Stimulated activated CD8-positive, alpha-beta memory T cell treated with anti-CD3 and anti-CD28 coated beads, Interleukin-15, amount 100 ng/mL, for 24 hours (primary cell): Measurements from ENCODE around the gene CAVIN1.
"Not testable (repeated sequence)": the region's sequence is repeated elsewhere in the genome, so short reads cannot be mapped to it uniquely, and the experiment has no call there.

Experiments used
- DNase-seq: peaks from one replicate; pipeline ENCODE4 v3.0.0-alpha.2; 2020; ENCODE audit warnings: low read depth

CAVIN1 gene

DNA sequence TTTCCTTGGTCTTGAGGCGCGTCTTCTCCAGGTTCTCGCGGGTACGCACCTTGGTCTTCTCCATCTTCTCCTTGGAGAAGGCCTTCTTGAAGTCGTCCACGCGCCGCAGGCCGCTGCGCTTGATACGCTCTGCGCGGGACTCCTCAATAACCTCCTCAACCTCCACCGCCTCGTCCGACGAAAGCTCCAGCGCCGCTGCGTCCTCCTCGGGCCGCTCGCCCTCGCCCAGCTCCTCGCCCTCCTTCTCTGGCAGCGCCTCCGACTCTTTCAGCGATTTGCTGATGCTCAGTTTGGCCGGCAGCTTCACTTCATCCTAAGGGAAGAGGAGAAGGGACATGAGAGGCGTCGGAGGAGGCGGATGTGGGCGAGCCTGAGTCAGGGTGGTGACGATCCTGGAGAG is 18.0 kb downstream of the CAVIN1 start:
- no peak for DNase-seq

DNA sequence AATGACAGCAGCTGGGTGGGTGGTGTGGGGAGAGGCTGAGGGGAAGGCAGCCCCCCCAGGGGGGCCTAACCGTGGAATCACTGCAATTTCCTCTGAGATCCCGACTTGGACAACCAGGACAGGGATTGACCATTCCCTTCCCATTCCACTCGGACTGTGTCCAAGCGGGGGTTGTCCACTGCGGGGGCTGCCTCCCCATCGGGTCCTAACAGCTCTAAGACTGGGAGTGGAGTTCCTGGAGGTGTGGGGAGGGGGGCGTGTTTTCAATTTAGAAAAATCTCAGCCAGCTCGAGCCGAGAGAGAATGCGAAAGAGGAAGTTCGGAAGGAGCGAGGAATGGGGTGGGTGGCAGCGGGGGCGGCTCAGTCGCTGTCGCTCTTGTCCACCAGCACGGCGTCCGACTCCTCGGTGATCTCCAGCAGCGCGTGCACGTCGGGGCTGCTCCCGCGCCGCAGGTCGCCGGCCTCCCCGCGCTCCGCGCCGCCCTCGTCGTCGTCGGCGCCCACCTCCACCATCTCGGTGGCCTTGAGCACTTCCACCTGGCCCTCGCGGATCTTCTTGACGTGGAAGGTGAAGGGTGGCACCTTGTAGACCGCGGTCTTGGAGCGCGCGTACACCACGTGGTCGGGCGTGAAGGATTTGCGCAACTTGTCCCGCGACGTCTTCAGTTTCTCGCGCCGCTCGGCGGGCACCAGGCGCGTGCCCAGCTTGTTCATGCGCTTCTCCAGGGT is 18.6 kb downstream of the CAVIN1 start:
- DNase-seq = no peak

DNA sequence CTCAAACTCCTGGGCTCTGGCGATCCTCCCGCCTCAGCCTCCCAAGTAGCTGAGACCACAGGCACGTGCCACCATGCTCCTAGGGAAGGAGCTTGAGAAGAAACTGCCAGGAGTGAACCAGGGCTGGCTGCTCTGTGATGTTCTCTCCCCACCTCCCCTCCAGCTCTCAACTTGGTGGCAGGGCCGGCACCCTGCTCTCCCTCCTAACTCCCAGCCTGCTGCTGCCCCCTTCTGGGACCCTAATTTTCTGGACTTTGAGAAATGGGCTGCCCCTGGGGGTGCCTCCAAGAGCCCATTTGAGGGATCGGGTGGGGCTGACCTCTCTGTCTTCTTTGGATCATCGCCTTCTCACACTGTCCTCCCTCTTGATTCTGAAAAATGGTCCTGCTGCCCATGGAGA is 19.9 kb downstream of the CAVIN1 start:
- DNase-seq = no peak

DNA sequence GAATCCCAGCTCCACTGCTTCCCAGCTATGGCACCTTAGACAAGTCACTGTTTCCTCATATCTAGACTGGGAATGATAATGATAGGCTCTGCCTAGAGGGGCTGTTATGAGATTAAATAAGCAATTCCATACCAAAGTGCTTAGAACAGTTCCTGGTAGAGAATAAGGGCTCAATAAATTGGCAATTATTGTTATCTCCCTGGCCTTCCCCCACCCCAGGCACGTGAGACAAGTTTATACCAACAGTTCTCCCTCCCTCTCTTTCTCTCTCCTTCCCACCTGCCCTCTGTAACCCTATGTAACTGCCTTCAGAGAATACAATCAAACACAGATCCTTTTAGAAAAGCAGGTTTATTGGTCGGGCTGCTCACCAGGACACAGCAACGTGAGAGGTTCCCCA is 20.9 kb downstream of the CAVIN1 start:
- no peak for DNase-seq

DNA sequence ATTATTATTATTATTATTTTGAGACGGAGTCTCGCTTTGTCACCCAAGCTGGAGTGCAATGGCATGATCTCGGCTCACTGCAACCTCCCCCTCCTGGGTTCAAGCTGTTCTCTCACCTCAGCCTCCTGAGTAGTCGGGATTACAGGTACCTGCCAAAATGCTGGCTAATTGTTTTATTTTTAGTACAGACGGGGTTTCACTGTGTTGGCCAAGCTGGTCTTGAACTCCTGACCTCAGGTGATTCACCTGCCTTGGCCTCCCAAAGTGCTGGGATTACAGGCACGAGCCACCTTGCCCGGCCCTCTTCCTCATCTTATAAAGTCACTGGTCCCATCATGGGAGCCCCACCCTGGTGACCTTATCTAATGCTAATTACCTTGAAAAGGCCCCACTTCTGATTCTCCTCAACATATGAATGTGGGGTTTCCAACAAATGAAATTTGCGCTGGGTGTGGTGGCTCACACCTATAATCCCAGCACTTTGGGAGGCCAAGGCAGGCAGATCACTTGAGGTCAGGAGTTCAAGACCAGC is 22.1 kb downstream of the CAVIN1 start:
- DNase-seq = not testable (repeated sequence)

DNA sequence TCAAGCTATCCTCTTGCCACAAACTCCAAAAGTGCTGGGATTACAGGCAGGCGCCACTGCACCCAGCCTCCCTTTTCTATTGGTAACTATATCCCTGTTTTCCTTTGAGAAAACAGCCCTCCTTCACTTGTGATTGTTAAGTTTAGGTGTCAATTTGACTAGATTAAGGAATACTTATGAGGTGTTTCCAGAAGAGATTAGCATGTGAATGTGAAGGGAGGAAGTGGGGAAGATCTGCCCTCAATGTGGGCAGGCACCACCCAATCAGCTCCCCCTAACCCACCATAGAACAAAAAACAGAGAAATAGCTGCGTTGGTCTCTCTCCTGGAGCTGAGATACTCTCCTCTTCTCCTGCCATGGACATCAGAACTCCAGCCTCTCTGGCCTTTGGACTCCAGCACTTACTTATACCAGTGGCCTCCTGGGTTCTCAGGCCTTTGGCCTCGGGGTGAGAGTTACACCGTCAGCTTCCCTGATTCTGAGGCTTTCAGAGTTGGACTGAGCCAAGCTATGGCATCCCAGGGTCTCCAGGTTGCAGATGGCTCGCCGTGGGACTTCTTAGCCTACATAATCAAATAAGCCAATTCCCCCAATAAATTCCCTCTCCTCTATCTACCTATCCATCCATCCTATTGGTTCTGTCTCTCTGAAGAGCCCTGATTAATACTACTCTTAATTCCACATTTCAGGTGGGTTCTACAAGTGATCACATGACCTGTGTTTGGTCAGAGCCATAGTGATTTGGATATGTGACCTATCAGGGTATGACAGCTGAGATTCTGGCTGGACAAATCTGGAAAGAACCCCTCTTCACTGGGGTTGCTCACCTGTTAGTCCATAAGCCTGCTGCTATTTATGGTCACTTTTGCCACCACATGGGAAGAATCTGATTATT is 22.9 kb downstream of the CAVIN1 start:
- no peak for DNase-seq

DNA sequence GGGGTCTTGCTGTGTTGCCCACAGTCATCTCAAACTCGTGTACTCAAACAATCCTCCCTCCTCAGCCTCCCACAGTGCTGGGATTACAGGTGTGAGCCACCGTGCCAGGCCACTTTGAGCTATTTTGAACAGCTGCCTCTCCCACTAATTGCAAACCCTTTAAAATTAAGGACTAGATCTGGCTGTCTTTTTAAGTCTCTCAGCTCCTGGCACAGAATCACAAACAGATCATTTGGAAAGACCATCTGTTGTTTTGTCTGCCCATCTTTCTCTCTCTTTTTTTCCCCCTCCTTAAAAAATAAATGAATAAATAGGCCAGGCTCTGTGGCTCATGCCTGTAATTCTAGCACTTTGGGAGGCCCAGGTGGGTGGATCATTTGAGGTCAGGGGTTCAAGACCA is 23.9 kb downstream of the CAVIN1 start:
- no peak for DNase-seq

DNA sequence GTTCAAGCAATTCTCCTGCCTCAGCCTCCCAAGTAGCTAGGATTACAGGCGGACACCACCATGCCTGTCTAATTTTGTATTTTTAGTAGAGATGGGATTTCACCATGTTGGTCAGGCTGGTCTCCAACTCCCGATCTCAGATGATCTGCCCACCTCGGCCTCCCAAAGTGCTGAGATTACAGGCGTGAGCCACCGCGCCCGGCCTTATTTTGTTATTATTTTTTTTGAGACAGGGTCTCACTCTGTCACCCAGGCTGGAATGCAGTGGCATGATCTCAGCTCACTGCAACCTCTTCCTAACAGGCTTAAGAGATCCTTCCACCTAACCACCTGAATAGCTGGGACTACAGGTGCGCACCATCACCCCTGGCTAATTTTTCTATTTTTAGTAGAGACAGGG is 27.5 kb downstream of the CAVIN1 start:
- not testable (repeated sequence) for DNase-seq

DNA sequence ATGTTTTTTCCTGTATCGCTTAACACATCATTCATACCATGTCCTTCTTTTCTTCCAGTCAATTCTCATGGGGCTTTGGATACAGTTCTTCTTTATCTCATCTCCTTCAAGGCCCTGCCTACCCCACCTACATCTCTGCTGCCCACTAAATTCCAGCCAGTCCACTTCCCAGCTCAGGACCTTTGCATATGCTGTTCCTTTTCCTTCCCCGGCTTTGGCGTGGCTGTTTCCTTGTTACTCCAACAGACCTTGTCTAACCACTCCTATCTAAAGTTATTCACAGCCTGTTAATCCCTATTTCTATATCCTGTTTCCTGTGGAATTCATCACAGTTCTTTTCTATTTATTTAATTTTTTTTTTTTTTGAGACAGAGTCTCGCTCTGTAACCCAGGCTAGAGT is 28.2 kb downstream of the CAVIN1 start:
- DNase-seq = no peak

DNA sequence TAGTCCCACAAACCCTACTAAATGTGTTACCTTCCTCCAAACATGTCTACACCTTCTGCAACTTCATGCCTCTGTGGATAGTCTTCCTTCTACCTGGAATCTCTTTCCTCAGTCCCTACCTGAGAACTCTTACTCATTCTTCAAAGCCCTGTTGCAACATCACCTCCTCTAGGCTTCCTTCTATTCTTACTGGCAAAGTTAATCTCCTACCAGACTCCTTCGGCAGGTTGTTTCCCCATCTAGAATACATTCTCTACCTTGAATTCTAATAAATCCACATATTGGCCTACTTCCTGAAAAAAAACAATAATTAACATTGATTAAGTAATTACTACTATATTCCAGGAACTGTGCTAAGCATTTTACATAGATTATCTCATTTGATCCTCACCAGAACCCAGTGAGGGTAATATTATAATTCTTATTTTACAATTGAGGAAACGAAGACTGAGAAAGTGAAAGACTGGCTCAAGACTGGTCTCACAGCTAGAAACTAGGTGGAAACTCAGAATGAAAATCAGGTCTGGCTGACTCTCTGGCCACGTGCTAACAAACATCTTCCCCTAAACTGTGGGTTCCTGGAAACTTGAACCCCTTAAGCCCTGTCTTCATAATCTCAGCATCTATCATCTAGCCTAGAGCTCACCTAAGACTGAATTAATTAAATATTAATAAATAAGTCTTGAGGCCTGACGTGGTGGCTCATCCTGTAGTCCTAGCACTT is 30.2 kb downstream of the CAVIN1 start:
- DNase-seq = no peak

DNA sequence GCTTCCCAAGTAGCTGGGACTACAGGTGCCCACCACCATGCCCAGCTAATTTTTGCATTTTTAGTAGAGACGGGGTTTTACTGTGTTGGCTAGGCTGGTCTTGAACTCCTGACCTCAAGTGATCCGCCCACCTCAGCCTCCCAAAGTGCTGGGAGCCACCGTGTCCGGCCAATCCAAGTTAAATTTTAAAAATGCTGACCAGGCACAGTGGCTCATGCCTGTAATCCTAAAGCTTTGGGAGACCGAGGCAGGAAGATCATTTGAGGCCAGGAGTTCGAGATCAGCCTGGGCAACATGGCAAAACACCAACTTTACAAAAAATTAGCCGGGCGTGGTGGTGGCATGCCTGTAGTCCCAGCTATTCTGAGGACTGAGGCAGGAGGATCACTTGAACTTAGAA is 31.6 kb downstream of the CAVIN1 start:
- not testable (repeated sequence) for DNase-seq

DNA sequence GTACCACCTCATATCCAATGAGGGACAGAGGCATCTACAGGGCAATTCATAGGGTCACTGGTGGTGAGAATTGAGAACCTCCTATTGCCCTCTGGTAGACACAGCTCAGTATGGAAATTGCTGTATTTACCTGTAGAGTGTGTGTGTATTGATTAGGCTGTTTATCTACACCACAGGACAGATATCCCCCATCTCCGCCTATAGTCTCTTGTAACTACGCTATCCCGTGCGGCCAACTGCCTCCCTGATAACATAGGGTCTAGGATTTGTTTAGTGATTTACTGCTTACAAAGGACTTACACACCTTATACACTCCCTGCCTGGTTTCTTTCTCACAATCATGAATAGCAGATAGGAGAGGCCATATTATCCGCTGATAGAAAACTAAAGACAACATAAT is 33.2 kb downstream of the CAVIN1 start:
- DNase-seq = no peak

DNA sequence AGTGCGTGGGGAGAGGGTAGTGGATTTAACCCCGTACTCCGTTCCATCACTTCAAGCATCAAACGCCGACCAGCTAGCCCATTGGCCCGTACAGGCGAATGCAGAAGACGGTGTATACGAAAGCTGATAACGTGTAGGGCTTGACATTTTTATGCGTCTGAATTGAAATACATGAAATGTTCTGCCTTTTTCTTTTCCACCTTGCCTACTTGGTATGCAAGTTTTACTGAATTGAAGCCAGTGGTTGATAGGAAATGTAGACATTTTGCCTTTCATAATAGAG is 34.0 kb downstream of the CAVIN1 start:
- no peak for DNase-seq

DNA sequence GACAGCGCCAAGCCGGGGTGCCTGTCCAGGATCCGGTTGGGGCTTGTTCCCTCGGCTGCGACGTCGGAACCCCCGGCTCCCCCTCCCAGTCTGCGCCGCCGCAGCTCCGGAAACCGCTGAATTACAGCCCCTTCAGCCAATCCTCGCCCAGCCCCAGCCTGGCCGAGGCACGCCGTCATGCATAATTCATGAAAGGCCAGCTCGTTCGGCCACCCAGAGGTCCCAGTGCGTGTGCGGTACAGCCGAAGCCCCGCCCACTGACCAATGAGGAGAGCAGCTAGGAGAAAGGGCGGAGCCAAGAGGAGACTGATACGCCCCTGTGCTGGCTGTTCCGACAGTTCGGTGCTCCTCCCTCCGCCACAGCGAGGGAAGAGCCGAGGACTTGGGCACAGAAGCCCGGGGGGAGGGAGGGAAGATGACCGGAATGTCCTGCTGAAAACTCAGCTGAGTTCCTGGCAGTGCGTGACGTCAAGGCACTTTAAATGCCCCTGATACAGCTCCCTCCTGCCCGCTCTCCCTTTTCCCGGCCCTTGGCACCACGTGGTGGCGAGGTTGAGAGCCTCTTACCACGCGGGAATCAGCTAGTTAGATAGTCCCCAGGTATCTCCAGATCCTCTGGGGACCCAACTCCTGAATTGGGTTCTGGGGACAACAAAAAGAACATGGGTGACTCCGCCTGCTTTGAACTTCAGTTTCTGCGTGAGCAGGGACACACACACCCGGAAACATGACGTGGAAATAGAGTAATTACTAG is 34.5 kb downstream of the CAVIN1 start, which contains the start of gene STAT3:
STAT3 (minus strand) TSS at position 62 of the 754 bp plus-strand sequence. CDS start 39,926 bp downstream, outside the sequence.
- DNase-seq = peak; percentile 100

DNA sequence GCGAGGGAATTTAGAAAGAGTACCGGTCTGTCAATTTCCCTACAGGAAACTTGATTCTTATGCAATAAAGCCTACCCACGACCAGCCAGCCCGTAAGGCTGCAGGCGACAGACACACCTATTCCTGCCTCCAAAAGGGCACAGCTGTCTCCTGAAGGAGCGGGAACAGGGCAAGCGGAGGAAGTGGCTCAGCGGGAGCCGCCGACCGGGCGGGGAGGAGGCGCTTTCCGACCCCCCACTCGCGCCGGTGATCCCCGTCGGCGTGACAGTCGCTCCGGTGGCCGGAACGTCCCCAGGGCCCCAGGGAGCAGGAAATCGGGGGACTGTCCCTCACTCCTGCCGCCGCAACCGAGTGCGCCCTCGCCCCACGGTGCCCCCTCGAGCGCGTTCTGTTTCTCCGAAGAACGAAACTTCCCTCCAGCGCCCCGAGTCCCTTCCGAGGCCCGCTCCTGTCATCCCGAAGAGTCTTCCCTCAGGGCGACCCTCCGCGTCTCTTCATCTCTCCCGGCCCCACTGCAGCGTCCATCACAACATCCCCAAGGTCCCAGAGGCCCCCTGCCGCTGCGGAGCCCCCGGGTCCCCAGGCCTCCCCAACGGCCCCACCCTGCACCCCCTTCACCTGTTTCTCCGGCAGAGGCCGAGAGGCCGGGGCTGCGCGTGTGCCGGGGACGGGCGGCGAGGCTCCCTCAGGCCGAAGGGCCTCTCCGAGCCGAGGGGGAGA is 35.2 kb downstream of the CAVIN1 start:
- no peak for DNase-seq

DNA sequence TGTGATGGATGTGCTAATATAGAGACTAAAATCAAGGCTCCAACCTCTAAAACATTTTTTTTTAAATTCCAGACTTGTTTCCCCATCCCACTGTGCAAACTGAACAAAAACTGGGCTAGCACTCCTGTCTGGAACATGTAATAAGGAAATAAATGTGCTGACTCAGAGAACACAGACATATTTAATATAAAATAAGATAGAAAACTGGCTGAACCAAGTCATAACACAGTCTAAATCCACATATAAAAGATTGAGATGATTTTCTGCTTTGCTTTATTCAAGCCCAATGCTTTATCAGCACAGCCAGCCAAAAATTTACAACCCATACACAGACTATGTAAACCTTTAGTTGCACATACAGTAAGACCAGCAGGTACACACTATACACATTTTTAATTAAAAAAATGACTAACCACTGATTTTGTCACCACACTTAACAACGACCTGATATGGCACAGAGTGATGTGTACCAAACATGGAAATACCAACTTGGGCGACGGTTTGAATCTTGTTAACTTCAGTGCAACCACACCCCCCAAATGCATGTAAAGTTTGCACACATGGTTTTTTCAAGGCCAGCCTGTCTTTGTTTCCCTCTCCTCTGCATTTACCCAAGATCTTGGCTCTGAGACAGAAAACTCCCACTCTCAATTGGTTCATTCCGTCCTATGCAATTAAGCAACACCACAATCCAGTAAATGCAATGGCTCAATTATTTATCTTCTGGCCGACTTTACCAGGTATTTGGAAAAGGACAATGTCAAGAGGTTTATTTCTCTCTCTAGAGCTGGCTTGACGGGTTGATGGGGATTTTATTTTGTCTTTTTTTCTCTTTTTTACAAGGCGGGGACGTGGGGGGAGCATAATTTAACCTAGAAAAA is 36.0 kb downstream of the CAVIN1 start:
- no peak for DNase-seq

DNA sequence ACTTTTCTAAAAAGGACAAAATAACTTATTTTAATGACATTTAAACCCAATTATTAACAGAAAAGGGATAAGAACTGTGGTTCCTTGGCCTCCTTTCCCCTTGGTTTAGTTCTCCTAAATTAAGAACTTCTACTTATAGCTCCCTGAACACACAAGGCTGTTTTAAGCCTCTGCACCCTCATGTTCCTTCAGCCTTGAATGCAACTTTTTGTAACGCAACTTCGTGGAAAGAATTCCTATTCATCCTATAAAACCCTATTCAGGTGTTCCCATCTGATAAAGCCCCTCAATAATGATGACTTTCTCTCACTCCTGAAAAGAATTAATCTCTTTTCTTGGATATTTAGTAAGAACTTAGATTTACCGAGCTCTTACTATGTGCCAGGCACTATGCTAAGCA is 41.2 kb downstream of the CAVIN1 start:
- no peak for DNase-seq

DNA sequence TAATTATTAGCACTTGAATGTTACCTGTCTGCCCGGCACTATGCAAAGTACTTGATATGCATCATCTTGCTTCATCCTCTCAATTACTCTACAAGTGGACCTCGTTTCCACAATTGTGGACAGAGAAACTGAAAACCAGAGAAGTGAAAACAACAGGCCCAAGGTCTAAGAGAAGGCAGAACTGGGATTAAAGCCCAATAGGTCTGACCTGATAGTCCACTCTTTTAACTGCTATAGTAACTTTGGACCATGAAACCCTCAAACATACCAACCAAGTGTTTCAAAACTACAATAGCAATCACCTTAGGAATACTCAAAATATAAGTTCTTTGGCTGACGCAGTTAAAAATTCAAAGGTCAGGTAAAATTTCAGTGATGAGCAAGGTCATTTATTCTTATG is 42.1 kb downstream of the CAVIN1 start:
- no peak for DNase-seq

DNA sequence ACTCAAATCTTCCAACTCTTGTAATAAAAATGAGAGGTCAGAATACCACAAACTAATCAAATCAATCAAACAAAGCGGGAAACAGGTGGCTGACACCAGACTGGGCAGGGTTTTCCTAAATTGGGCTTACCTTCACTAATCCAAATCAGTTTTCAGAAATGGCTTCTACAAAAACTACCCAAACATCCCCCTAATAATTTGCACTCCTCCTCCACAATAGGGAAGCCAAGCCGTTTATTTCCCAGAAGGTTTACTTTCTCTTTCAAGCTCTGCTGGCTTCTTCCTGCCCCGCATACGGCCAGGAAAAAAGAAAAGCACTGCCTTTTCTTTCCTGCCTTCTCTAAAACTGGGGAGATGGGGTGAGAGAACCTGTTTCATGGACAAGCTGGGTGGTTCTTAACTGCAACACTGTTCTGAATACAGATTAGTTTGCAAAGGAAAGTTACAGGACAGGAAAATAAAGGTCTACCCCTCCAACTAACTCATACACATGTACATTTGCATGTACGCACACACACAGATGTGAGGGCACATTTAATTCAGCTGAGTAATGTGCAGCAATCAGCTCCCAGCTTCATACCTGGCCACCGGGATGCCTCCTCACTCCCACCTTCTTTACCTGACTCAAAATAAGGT is 44.0 kb downstream of the CAVIN1 start:
- DNase-seq = no peak
